Kidney (tissue), 14 donors: ENCODE data around the gene ZNF618. TPM values are rescaled to one million over a fixed set of nuclear protein-coding genes. Genes with fewer than 3 reads are reported as not detected.
A peak's percentile ranks its signal among the peaks of the same experiment; 100 is the strongest.

Experiments used
- DNase-seq, 5 donors: peaks; one replicate each; pipeline ENCODE4 v3.0.0-alpha.2; 2013 to 2020
- FAIRE-seq: peaks from 2 replicates; lab custom pipeline; 2012; peaks lifted over from hg19 to GRCh38; lab: Jason Lieb, UNC
- H3K27ac ChIP-seq, 2 donors: one replicate each; pipeline ENCODE4 v1.7.0; 2013; ENCODE audit warnings: low read depth in 2 of 2, low read length in 2 of 2, inconsistent platforms in 1 of 2
- H3K27me3 ChIP-seq: one replicate; pipeline ENCODE4 v1.7.1; 2013; ENCODE audit warnings: low read length, inconsistent platforms; ENCODE audit not compliant: control insufficient read depth, insufficient read depth
- H3K36me3 ChIP-seq, 3 donors: one replicate each; pipeline versions ENCODE4 v1.7.0 to v1.7.1; 2013; ENCODE audit warnings: low read length in 3 of 3, control low read depth in 1 of 3, inconsistent platforms in 1 of 3; ENCODE audit not compliant: insufficient read depth in 3 of 3, control insufficient read depth in 2 of 3
- H3K4me1 ChIP-seq, 3 donors: one replicate each; pipeline versions ENCODE4 v1.7.0 to v1.7.1; 2013; ENCODE audit warnings: low read length in 3 of 3, inconsistent platforms in 1 of 3, low read depth in 1 of 3; ENCODE audit not compliant: control insufficient read depth in 2 of 3, insufficient read depth in 2 of 3
- H3K4me3 ChIP-seq, 3 donors: one replicate each; pipeline versions ENCODE4 v1.7.0 to v1.8.1; 2013; ENCODE audit warnings: low read length in 3 of 3, control low read depth in 1 of 3, inconsistent platforms in 1 of 3
- H3K9ac ChIP-seq, 3 donors: one replicate each; pipeline versions ENCODE4 v1.7.0 to v1.7.1; 2013; ENCODE audit warnings: low read length in 3 of 3, control low read depth in 1 of 3, inconsistent platforms in 1 of 3
- H3K9me3 ChIP-seq, 3 donors: one replicate each; pipeline versions ENCODE4 v1.7.0 to v1.7.1; 2013; ENCODE audit warnings: low read length in 3 of 3, control low read depth in 1 of 3, inconsistent platforms in 1 of 3; ENCODE audit not compliant: control insufficient read depth in 2 of 3, insufficient read depth in 1 of 3
- CTCF ChIP-seq: IDR thresholded peaks from 3 replicates; pipeline ENCODE4 v1.5.1; 2012; ENCODE audit warnings: mild to moderate bottlenecking, moderate library complexity, borderline replicate concordance; ENCODE audit not compliant: insufficient read depth; ENCODE audit errors: extremely low read depth
- intact Hi-C: fragments of 100-400 bp; cut with DNase I; formaldehyde crosslinking; loops from one replicate; pipeline ENCODE4 v1.11.1; 2022
- polyA plus RNA-seq: library from polyadenylated mRNA; stranded (reverse); fragments of 350-450 nt; fragmentation: Illumina TruSeq; extraction: RNeasy Lipid Tissue Mini Kit (QIAGEN cat#74804); gene quantifications from one replicate; pipeline ENCODE4 v1.2.3, GENCODE V29; 2014; ENCODE audit warnings: low read depth, low replicate concordance; ENCODE audit not compliant: insufficient read depth
- total RNA-seq: library from RNA; stranded (reverse); fragmentation: NEBNext Ultra II Directional; extraction: Animal tissue kit (Norgen Biotek cat#: 25700); gene quantifications from one replicate; pipeline ENCODE4 v1.2.1, GENCODE V29; 2021
- donor health status: control.
- donor health status: control.
- donor health status: control.
- donor health status: control.
- donor health status: control.
- donor health status: DM: yes; HTN: yes; CAD: no.
- donor health status: Normal renal cell carcinoma (clear cell type).

The ZNF618 gene
- total and polyA plus RNA-seq, 2 donors from 2014 or later, result 5.6 to 31.9 TPM

GRCh38 chr9:113919382-113919781 is 43.3 kb downstream of the ZNF618 start:
- DNase-seq (no peak), FAIRE-seq (no peak)
- H3K9me3 ChIP-seq, result peaks cover 0 to 2% (median 0%) of the 10 kb centered on the region in 3 donors
- peaks cover 0 to 16% (median 7%) of the 10 kb centered on the region in 3 donors for H3K4me1 ChIP-seq
- H3K36me3 ChIP-seq, result no peaks in the 10 kb centered on the region
- H3K27me3 ChIP-seq, result no peaks in the 10 kb centered on the region
- no peak overlapping the region for H3K9ac ChIP-seq
- intact Hi-C loops, result no loop called here
- no peak for TF ChIP-seq CTCF
- peak overlapping the region in 1 of 2 donors; percentile 43 for H3K27ac ChIP-seq
- H3K4me3 ChIP-seq, result no peak overlapping the region

GRCh38 chr9:113919871-113920270 is 43.8 kb downstream of the ZNF618 start:
- Histone ChIP-seq H3K27me3 (no peaks in the 10 kb centered on the region), H3K4me1 (peaks cover 0 to 13% (median 7%) of the 10 kb centered on the region in 3 donors), H3K27ac (peak overlapping the region in 1 of 2 donors; percentile 43), H3K36me3 (no peaks in the 10 kb centered on the region), H3K4me3 (no peak overlapping the region), H3K9me3 (peaks cover 0 to 2% (median 0%) of the 10 kb centered on the region in 3 donors), H3K9ac (no peak overlapping the region)
- intact Hi-C loops, result no loop called here
- no peak for DNase-seq
- FAIRE-seq, result no peak
- TF ChIP-seq CTCF, result no peak

- Histone ChIP-seq H3K4me3 (no peak overlapping the region), H3K9me3 (peaks cover 0 to 2% (median 0%) of the 10 kb centered on the region in 3 donors), H3K9ac (no peak overlapping the region), H3K4me1 (peaks cover 0 to 13% (median 7%) of the 10 kb centered on the region in 3 donors), H3K36me3 (no peaks in the 10 kb centered on the region), H3K27me3 (no peaks in the 10 kb centered on the region), H3K27ac (peak overlapping the region in 1 of 2 donors; percentile 23)
- DNase-seq (no peak), FAIRE-seq (no peak)
- TF ChIP-seq CTCF, result no peak
- intact Hi-C loops, result no loop called here
Measured at GRCh38 chr9:113920872-113921271, 44.8 kb downstream of the ZNF618 start.
